H9 (cell line): ENCODE results near the gene GFOD2. TPM values are rescaled to one million over a fixed set of nuclear protein-coding genes. Genes with fewer than 3 reads are reported as not detected.

Experiments used
- DNase-seq: peaks from one replicate; pipeline ENCODE4 v3.0.0-alpha.2; 2017
- H2AFZ ChIP-seq: one replicate; pipeline ENCODE4 v1.6.1; 2013; ENCODE audit warnings: mild to moderate bottlenecking, low read length, control low read depth, moderate library complexity
- H2AK5ac ChIP-seq: 2 replicates; pipeline ENCODE4 v1.6.1; 2013; ENCODE audit warnings: low read length, control low read depth, mixed read lengths; ENCODE audit not compliant: insufficient read length
- H2BK120ac ChIP-seq: one replicate; pipeline ENCODE4 v1.6.1; 2013; ENCODE audit warnings: low read depth, mild to moderate bottlenecking, low read length, control low read depth, inconsistent platforms; ENCODE audit not compliant: poor library complexity, severe bottlenecking
- H2BK12ac ChIP-seq: 2 replicates; pipeline ENCODE4 v1.6.1; 2013; ENCODE audit warnings: low read length, control low read depth, mixed read lengths, low read depth; ENCODE audit not compliant: insufficient read length
- H2BK15ac ChIP-seq: 2 replicates; pipeline ENCODE4 v1.6.1; 2013; ENCODE audit warnings: low read depth, low read length, control low read depth
- H2BK20ac ChIP-seq: one replicate; pipeline ENCODE4 v1.6.1; 2013; ENCODE audit warnings: low read depth, mild to moderate bottlenecking, low read length, control low read depth, inconsistent platforms; ENCODE audit not compliant: poor library complexity, severe bottlenecking
- H2BK5ac ChIP-seq: 2 replicates; pipeline ENCODE4 v1.6.1; 2013; ENCODE audit warnings: low read length, control low read depth, mixed read lengths; ENCODE audit not compliant: insufficient read length
- H3K14ac ChIP-seq: 2 replicates; pipeline ENCODE4 v1.6.1; 2013; ENCODE audit warnings: low read length, control low read depth; ENCODE audit not compliant: insufficient read depth
- H3K18ac ChIP-seq: 2 replicates; pipeline ENCODE4 v1.6.1; 2013; ENCODE audit warnings: low read depth, mild to moderate bottlenecking, mixed read lengths, low read length, control low read depth; ENCODE audit not compliant: insufficient read length
- H3K23ac ChIP-seq: 2 replicates; pipeline ENCODE4 v1.6.1; 2013; ENCODE audit warnings: low read length, control low read depth, mixed read lengths, low read depth; ENCODE audit not compliant: insufficient read length
- H3K23me2 ChIP-seq: 2 replicates; pipeline ENCODE4 v1.6.1; 2013; ENCODE audit warnings: low read depth, mild to moderate bottlenecking, mixed read lengths, low read length, control low read depth; ENCODE audit not compliant: insufficient read length, poor library complexity, severe bottlenecking
- H3K27ac ChIP-seq: 2 replicates; pipeline ENCODE4 v1.5.1; 2013; ENCODE audit warnings: low read length, control low read depth, mixed read lengths, low read depth; ENCODE audit not compliant: insufficient read length
- H3K27me3 ChIP-seq: 2 replicates; pipeline ENCODE4 v1.6.1; 2013; ENCODE audit warnings: low read length, control low read depth, inconsistent platforms; ENCODE audit not compliant: insufficient read depth
- H3K4ac ChIP-seq: 2 replicates; pipeline ENCODE4 v1.6.1; 2013; ENCODE audit warnings: low read depth, mild to moderate bottlenecking, control low read depth, inconsistent platforms, low read length, moderate library complexity
- H3K4me1 ChIP-seq: 2 replicates; pipeline ENCODE4 v1.6.1; 2013; ENCODE audit warnings: low read length, control low read depth, inconsistent platforms; ENCODE audit not compliant: insufficient read depth
- H3K4me2 ChIP-seq: 2 replicates; pipeline ENCODE4 v1.6.1; 2013; ENCODE audit warnings: low read length, control low read depth, mixed read lengths; ENCODE audit not compliant: insufficient read length, insufficient read depth
- H3K56ac ChIP-seq: 2 replicates; pipeline ENCODE4 v1.6.1; 2013; ENCODE audit warnings: low read depth, mild to moderate bottlenecking, mixed read lengths, low read length, control low read depth; ENCODE audit not compliant: insufficient read length
- H3K79me1 ChIP-seq: 2 replicates; pipeline ENCODE4 v1.6.1; 2013; ENCODE audit warnings: low read depth, mild to moderate bottlenecking, moderate library complexity, low read length, control low read depth, inconsistent platforms; ENCODE audit not compliant: insufficient read depth, poor library complexity, severe bottlenecking
- H3K79me2 ChIP-seq: 2 replicates; pipeline ENCODE4 v1.6.1; 2013; ENCODE audit warnings: low read length, control low read depth, inconsistent platforms; ENCODE audit not compliant: insufficient read depth
- H3K9ac ChIP-seq: 2 replicates; pipeline ENCODE4 v1.6.1; 2013; ENCODE audit warnings: low read length, control low read depth, mixed read lengths; ENCODE audit not compliant: insufficient read length; ENCODE audit errors: extremely low read depth
- H3K9me3 ChIP-seq: one replicate; pipeline ENCODE4 v1.6.1; 2013; ENCODE audit warnings: low read depth, low read length, inconsistent platforms; ENCODE audit not compliant: control insufficient read depth
- H3T11ph ChIP-seq: one replicate; pipeline ENCODE4 v1.6.1; 2013; ENCODE audit warnings: mild to moderate bottlenecking, low read length, control low read depth, inconsistent platforms
- H4K20me1 ChIP-seq: one replicate; pipeline ENCODE4 v1.6.1; 2013; ENCODE audit not compliant: control insufficient read depth, insufficient read length, insufficient read depth
- H4K5ac ChIP-seq: 2 replicates; pipeline ENCODE4 v1.6.1; 2013; ENCODE audit warnings: low read depth, mild to moderate bottlenecking, mixed read lengths, low read length, control low read depth; ENCODE audit not compliant: insufficient read length
- H4K8ac ChIP-seq: replicated peaks from 2 replicates; pipeline ENCODE4 v1.6.1; 2013; ENCODE audit warnings: low read length, control low read depth, mixed read lengths, low read depth; ENCODE audit not compliant: insufficient read length
- H4K91ac ChIP-seq: 2 replicates; pipeline ENCODE4 v1.6.1; 2013; ENCODE audit warnings: low read depth, mild to moderate bottlenecking, moderate library complexity, mixed read lengths, low read length, control low read depth; ENCODE audit not compliant: insufficient read length
- H3K27ac Mint-ChIP-seq, 3 experiments: 2 replicates in 2 of 3; 3 replicates in 1 of 3; pipeline ENCODE4 v1.8.0; 2020 to 2021; ENCODE audit warnings: mixed read lengths in 3 of 3, mild to moderate bottlenecking in 1 of 3, moderate library complexity in 1 of 3
- H3K27me3 Mint-ChIP-seq: 2 replicates; pipeline ENCODE4 v1.8.0; 2021; ENCODE audit warnings: low read depth, mild to moderate bottlenecking, moderate library complexity, mixed read lengths
- H3K36me3 Mint-ChIP-seq, 3 experiments: 2 replicates in 2 of 3; 3 replicates in 1 of 3; pipeline ENCODE4 v1.8.0; 2020 to 2021; ENCODE audit warnings: low read depth in 3 of 3, mixed read lengths in 3 of 3; ENCODE audit not compliant: insufficient read depth in 1 of 3
- H3K4me1 Mint-ChIP-seq, 2 experiments: 2 replicates each; pipeline ENCODE4 v1.8.0; 2020; ENCODE audit warnings: mixed read lengths in 2 of 2
- H3K4me3 Mint-ChIP-seq, 2 experiments: 2 replicates in 1 of 2; 3 replicates in 1 of 2; pipeline ENCODE4 v1.8.0; 2020 to 2021; ENCODE audit warnings: mild to moderate bottlenecking in 2 of 2, mixed read lengths in 2 of 2, moderate library complexity in 1 of 2
- H3K9me3 Mint-ChIP-seq, 2 experiments: 2 replicates in 1 of 2; 3 replicates in 1 of 2; pipeline ENCODE4 v1.8.0; 2020; ENCODE audit warnings: mild to moderate bottlenecking in 2 of 2, mixed read lengths in 2 of 2, moderate library complexity in 1 of 2
- CTCF ChIP-seq: fragments of 200-600 bp; sonication (generic); conservative IDR thresholded peaks from 3 replicates; pipeline ENCODE4 v1.8.0; 2021; ENCODE audit warnings: antibody characterized with exemption, mild to moderate bottlenecking
- WGBS: extraction: QIAGEN DNeasy Blood & Tissue Kit; methylation state at CpG from one replicate; pipeline ENCODE4 v1.1.7; 2013; ENCODE audit warnings: missing lambda C conversion rate, low lambda C conversion rate, mixed read lengths; ENCODE audit not compliant: insufficient read length; ENCODE audit errors: extremely low coverage; 5-methylcytosine and 5-hydroxymethylcytosine counted together
- total RNA-seq: library from RNA; stranded (reverse); gene quantifications from 2 replicates; pipeline ENCODE4 v1.2.1, GENCODE V29; 2021

Gene GFOD2
- total RNA-seq, 1 experiment from 2014 or later: 21.8 TPM

- TF ChIP-seq CTCF: no peak
- Histone ChIP-seq H3K9me3 (no peaks in the 10 kb centered on the region), H2BK12ac (no peak overlapping the region), H4K5ac (no peak overlapping the region), H3K4me2 (no peak overlapping the region), H3K14ac (no peak overlapping the region), H3K23me2 (no peaks in the 10 kb centered on the region), H2AK5ac (no peak overlapping the region), H2BK15ac (no peak overlapping the region), H3K27me3 (no peaks in the 10 kb centered on the region), H2BK20ac (no peak overlapping the region), H4K8ac (no peak overlapping the region), H3K27ac (no peak overlapping the region), H2BK120ac (no peak overlapping the region), H2BK5ac (no peak overlapping the region), H2AFZ (no peak overlapping the region), H3K79me1 (no peaks in the 10 kb centered on the region), H4K20me1 (no peaks in the 10 kb centered on the region), H3K56ac (no peak overlapping the region), H4K91ac (no peak overlapping the region), H3T11ph (no peak overlapping the region), H3K23ac (no peak overlapping the region), H3K79me2 (no peaks in the 10 kb centered on the region), H3K18ac (no peak overlapping the region), H3K4me1 (no peaks in the 10 kb centered on the region), H3K9ac (no peak overlapping the region), H3K4ac (no peak overlapping the region)
- H3K4me3 Mint-ChIP-seq: no peak overlapping the region
- peak overlapping the region in 1 of 3 experiments; percentile 52; a peak in 1 of 7 replicates for H3K27ac Mint-ChIP-seq
- H3K36me3 Mint-ChIP-seq: peaks cover 11 to 37% (median 32%) of the 10 kb centered on the region in 3 experiments; a peak in 6 of 7 replicates
- no peak for DNase-seq
- H3K9me3 Mint-ChIP-seq: no peaks in the 10 kb centered on the region
- no peaks in the 10 kb centered on the region for H3K27me3 Mint-ChIP-seq
- no CpG with 5 or more reads among the region's 3 CpGs for WGBS
- H3K4me1 Mint-ChIP-seq: no peaks in the 10 kb centered on the region
Measured at GRCh38 chr16:67740391-67740790, 21.3 kb upstream of the GFOD2 start.
